ENCODE data around the gene SRCAP. TPM values are rescaled to one million over a fixed set of nuclear protein-coding genes. Genes with fewer than 3 reads are reported as not detected.

SRCAP gene
- total and polyA plus RNA-seq, 7 donors: 2.4 to 39.1 (median 14.3) TPM

- DNase-seq: no peak
- Histone ChIP-seq H3K27ac (no peak overlapping the region), H3K4me1 (peaks cover 3 to 29% (median 23%) of the 10 kb centered on the region in 4 donors), H3K36me3 (peaks cover 21 to 34% (median 23%) of the 10 kb centered on the region in 4 donors), H3K4me3 (no peak overlapping the region), H3K9me3 (no peaks in the 10 kb centered on the region), H3K27me3 (no peaks in the 10 kb centered on the region)
- intact Hi-C loops (cut with DNase I): no loop called here
- TF ChIP-seq EP300 (IDR thresholded peaks at IDR 0.05): no peak
- TF ChIP-seq POLR2AphosphoS5 (IDR thresholded peaks at IDR 0.05): no peak
- no peak for TF ChIP-seq POLR2A (IDR thresholded peaks at IDR 0.05)
- TF ChIP-seq, protein P1, sequence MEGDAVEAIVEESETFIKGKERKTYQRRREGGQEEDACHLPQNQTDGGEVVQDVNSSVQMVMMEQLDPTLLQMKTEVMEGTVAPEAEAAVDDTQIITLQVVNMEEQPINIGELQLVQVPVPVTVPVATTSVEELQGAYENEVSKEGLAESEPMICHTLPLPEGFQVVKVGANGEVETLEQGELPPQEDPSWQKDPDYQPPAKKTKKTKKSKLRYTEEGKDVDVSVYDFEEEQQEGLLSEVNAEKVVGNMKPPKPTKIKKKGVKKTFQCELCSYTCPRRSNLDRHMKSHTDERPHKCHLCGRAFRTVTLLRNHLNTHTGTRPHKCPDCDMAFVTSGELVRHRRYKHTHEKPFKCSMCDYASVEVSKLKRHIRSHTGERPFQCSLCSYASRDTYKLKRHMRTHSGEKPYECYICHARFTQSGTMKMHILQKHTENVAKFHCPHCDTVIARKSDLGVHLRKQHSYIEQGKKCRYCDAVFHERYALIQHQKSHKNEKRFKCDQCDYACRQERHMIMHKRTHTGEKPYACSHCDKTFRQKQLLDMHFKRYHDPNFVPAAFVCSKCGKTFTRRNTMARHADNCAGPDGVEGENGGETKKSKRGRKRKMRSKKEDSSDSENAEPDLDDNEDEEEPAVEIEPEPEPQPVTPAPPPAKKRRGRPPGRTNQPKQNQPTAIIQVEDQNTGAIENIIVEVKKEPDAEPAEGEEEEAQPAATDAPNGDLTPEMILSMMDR (IDR thresholded peaks at IDR 0.05): no peak
- 95 to 96% methylated on average over 57 of the region's 57 CpGs for WGBS, 2 donors
Measured at GRCh38 chr16:30783280-30784109, 84.5 kb downstream of the SRCAP start.

GRCh38 chr16:30784215-30784614 lies 85.2 kb downstream of the SRCAP start:
- peaks cover 21 to 34% (median 23%) of the 10 kb centered on the region in 4 donors for H3K36me3 ChIP-seq
- H3K27ac ChIP-seq: no peak overlapping the region
- H3K27me3 ChIP-seq: no peaks in the 10 kb centered on the region
- intact Hi-C loops (cut with DNase I): no loop called here
- WGBS, 2 donors: 89 to 92% methylated on average over 18 of the region's 18 CpGs
- DNase-seq: no peak
- H3K9me3 ChIP-seq: no peaks in the 10 kb centered on the region
- H3K4me3 ChIP-seq: no peak overlapping the region
- TF ChIP-seq, protein P1 (IDR thresholded peaks at IDR 0.05): no peak
- TF ChIP-seq EP300 (IDR thresholded peaks at IDR 0.05) (no peak), POLR2AphosphoS5 (IDR thresholded peaks at IDR 0.05) (no peak), POLR2A (IDR thresholded peaks at IDR 0.05) (no peak)
- peaks cover 3 to 29% (median 23%) of the 10 kb centered on the region in 4 donors for H3K4me1 ChIP-seq

DNA sequence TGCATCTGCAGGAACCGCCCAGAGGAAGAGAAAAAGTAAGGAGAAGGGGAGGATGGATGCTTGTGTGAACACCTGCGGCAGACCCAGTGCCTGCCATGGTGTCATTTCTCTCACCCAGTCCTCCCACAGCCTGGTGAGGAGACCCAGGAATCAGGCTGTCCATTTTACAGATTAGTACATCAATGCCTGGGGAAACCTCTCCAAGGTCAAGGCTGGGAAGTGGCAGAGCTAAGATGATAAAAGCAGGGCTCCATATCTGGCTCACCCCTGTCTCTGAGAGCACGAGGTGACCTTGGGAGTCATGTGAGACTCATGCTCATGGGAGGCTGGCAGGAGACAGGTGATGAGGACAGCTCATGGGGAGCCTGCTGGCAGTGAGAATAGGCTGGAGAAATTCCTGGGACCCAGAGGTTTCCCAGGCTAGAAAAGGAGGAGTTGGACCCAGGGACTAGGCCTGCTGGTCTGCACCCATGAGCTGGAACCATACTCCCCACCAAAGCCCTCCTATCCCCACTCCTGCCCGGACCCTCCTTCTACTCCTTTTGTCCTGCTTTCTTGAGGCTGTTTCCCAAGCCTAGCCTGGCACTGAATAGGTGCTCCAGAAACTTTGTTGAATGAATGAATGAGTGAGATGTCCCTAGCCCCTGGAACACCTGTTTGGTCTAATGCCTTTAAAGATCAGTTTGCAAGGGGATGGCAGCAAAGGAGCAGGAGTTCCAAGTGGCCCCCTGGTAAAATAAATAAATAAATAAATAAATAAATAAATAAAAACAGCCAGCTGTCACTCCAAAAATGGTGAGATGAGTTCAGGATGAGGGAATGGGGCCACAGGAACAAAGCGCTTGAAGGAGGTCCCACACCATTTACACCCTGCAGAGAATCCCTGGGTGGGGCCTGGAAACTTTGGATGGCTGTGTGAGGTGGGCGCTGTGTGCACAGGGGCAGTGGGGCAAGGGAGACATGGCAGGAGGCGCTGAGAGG lies 86.4 kb downstream of the SRCAP start:
- peak overlapping the region in 3 of 4 donors; percentile 89 to 96 (median 96) for H3K27ac ChIP-seq
- DNase-seq: no peak
- H3K36me3 ChIP-seq: peaks cover 21 to 34% (median 23%) of the 10 kb centered on the region in 4 donors
- TF ChIP-seq POLR2A (IDR thresholded peaks at IDR 0.05): no peak
- no peak for TF ChIP-seq POLR2AphosphoS5 (IDR thresholded peaks at IDR 0.05)
- TF ChIP-seq, protein P1 (IDR thresholded peaks at IDR 0.05): no peak
- TF ChIP-seq EP300 (IDR thresholded peaks at IDR 0.05): no peak
- intact Hi-C loops (cut with DNase I): no loop called here
- H3K4me3 ChIP-seq: peak overlapping the region; percentile 78 to 99 (median 90)
- H3K9me3 ChIP-seq: no peaks in the 10 kb centered on the region
- H3K27me3 ChIP-seq: no peaks in the 10 kb centered on the region
- 79 to 86% methylated on average over 7 of the region's 7 CpGs for WGBS, 2 donors
- H3K4me1 ChIP-seq: peaks cover 3 to 29% (median 23%) of the 10 kb centered on the region in 4 donors

GRCh38 chr16:30786115-30786935 lies 87.4 kb downstream of the SRCAP start:
- peaks cover 21 to 33% (median 23%) of the 10 kb centered on the region in 4 donors for H3K36me3 ChIP-seq
- H3K4me1 ChIP-seq: peaks cover 3 to 29% (median 23%) of the 10 kb centered on the region in 4 donors
- TF ChIP-seq POLR2A (IDR thresholded peaks at IDR 0.05): no peak
- TF ChIP-seq, protein P1 (IDR thresholded peaks at IDR 0.05): no peak
- no peak for TF ChIP-seq EP300 (IDR thresholded peaks at IDR 0.05)
- TF ChIP-seq POLR2AphosphoS5 (IDR thresholded peaks at IDR 0.05): peak in 1 of 4 donors; percentile 15
- intact Hi-C loops (cut with DNase I): no loop called here
- 7 to 8% methylated on average over 57 of the region's 57 CpGs for WGBS, 2 donors
- peak overlapping the region; percentile 89 to 96 (median 93) for H3K27ac ChIP-seq
- no peaks in the 10 kb centered on the region for H3K9me3 ChIP-seq
- no peak for DNase-seq
- no peaks in the 10 kb centered on the region for H3K27me3 ChIP-seq
- peak overlapping the region; percentile 78 to 99 (median 90) for H3K4me3 ChIP-seq

Measured in sigmoid colon (tissue), 7 donors.